Astrocyte of the cerebellum (primary cell): ENCODE data around the gene HSPA1L.
"Not testable (repeated sequence)": the region's sequence is repeated elsewhere in the genome, so short reads cannot be mapped to it uniquely, and the experiment has no call there.

Experiments used
- DNase-seq: peaks from one replicate; pipeline ENCODE4 v3.0.0-alpha.2; 2011; ENCODE audit warnings: low read depth
- H3K4me3 ChIP-seq: 2 replicates; pipeline ENCODE4 v1.5.1; 2011; ENCODE audit warnings: mild to moderate bottlenecking, low read depth, low read length, moderate library complexity
- in situ Hi-C: cut with HindIII; loops from 2 replicates; pipeline ENCODE4 v1.10.0; 2017; ENCODE audit warnings: low sequenced_read_pairs
- TF ChIP-seq, protein P1 (sequence below): IDR thresholded peaks from 2 replicates; pipeline ENCODE4 v1.5.1; 2012; ENCODE audit warnings: low read length, low read depth, moderate library complexity, mild to moderate bottlenecking; ENCODE audit errors: missing control alignments

HSPA1L gene

DNA sequence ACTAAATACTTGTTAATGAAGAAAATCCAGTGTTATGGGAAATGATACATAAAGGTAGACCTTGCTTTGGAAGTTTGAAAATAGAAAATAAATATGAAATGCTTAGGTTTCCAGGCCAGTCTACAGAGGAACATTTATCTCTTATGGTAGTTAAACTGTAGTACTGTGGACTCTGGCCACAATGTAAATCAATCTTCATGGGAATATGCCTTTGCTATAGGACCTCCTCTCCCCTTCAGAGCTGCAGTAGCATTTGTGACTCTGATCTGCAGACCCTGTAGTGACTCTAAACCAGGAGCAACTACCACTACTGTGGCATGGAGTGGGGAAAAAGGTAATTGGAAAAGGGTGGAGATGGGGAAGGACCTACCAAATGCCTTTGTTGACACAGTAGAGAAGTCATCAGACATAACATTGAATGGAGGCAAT, 4.8 kb upstream of the HSPA1L start:
- H3K4me3 ChIP-seq, result no peak overlapping the region
- no peak for DNase-seq
- TF ChIP-seq, protein P1, sequence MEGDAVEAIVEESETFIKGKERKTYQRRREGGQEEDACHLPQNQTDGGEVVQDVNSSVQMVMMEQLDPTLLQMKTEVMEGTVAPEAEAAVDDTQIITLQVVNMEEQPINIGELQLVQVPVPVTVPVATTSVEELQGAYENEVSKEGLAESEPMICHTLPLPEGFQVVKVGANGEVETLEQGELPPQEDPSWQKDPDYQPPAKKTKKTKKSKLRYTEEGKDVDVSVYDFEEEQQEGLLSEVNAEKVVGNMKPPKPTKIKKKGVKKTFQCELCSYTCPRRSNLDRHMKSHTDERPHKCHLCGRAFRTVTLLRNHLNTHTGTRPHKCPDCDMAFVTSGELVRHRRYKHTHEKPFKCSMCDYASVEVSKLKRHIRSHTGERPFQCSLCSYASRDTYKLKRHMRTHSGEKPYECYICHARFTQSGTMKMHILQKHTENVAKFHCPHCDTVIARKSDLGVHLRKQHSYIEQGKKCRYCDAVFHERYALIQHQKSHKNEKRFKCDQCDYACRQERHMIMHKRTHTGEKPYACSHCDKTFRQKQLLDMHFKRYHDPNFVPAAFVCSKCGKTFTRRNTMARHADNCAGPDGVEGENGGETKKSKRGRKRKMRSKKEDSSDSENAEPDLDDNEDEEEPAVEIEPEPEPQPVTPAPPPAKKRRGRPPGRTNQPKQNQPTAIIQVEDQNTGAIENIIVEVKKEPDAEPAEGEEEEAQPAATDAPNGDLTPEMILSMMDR, result no peak
- in situ Hi-C loops, result no loop called here

DNA sequence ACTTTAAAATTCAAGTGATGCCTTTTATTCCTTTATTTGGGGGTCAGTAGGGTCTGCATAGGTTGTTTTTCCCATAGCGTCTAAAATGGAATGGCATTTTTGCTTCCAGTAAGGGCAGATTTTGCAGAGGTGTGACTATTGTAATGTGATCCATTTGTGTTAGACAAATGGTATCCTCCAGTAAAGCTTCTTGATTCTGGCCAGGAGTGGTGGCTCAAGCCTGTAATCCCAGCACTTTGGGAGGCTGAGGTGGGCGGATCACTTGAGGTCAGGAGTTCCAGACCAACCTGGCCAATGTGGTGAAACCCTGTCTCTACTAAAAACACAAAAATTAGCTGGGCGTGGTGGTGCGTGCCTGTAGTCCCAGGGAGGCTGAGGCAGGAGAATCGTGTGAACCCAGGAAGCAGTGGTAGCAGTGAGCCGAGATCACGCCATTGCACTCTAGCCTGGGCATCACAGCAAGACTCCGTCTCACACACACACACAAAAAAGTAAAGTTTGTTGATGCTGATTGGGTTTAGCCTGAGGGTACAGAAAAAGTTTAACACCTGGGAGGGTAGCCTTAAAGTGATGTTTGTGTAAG, 2.9 kb upstream of the HSPA1L start:
- H3K4me3 ChIP-seq, result peak overlapping the region; percentile 40
- DNase-seq, in situ Hi-C loops: not testable (repeated sequence)

DNA sequence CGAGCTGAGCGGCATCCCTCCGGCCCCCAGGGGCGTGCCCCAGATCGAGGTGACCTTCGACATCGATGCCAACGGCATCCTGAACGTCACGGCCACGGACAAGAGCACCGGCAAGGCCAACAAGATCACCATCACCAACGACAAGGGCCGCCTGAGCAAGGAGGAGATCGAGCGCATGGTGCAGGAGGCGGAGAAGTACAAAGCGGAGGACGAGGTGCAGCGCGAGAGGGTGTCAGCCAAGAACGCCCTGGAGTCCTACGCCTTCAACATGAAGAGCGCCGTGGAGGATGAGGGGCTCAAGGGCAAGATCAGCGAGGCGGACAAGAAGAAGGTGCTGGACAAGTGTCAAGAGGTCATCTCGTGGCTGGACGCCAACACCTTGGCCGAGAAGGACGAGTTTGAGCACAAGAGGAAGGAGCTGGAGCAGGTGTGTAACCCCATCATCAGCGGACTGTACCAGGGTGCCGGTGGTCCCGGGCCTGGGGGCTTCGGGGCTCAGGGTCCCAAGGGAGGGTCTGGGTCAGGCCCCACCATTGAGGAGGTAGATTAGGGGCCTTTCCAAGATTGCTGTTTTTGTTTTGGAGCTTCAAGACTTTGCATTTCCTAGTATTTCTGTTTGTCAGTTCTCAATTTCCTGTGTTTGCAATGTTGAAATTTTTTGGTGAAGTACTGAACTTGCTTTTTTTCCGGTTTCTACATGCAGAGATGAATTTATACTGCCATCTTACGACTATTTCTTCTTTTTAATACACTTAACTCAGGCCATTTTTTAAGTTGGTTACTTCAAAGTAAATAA, 2.2 kb upstream of the HSPA1L start:
- in situ Hi-C loops, DNase-seq: not testable (repeated sequence)
- peak overlapping the region; percentile 40 for H3K4me3 ChIP-seq

DNA sequence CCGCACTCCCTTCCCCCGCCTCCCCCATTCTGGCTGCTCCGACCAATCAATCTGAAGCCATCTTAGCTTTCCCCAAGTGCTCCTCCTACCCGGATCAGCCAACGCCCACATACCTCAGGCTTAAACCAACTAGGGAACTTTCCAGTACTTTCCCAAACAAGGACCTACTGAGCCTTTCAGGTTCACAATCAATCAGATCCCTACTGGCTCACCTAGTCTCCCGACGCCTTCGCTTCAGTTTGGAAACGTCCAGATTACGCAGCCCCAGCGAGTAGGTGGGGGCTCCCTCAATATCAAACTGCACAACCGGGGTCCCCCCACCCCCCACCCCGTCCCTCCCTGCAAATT, 432 bp downstream of the HSPA1L start:
- H3K4me3 ChIP-seq, result peak overlapping the region; percentile 59
- TF ChIP-seq, protein P1, result no peak
- in situ Hi-C loops, result no loop called here
- DNase-seq, result peak; percentile 96

DNA sequence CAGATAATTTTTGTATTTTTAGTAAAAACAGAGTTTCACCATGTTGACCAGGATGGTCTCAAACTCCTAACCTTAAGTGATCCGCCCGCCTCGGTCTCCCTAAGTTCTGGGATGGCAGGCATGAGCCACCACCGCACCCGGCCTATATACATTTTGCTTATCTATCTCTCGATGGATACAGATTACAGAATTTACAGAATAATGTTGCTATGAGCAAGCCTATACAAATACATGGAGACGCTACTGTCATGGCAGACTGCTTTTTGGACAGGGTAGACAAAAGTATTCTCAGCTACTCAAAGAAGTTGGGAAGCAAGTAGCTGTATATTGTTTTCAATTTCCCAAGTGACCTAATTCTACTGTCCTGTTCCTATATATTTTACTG, 1.6 kb downstream of the HSPA1L start:
- in situ Hi-C loops, result no loop called here
- TF ChIP-seq, protein P1, result no peak
- no peak for DNase-seq
- H3K4me3 ChIP-seq, result no peak overlapping the region

DNA sequence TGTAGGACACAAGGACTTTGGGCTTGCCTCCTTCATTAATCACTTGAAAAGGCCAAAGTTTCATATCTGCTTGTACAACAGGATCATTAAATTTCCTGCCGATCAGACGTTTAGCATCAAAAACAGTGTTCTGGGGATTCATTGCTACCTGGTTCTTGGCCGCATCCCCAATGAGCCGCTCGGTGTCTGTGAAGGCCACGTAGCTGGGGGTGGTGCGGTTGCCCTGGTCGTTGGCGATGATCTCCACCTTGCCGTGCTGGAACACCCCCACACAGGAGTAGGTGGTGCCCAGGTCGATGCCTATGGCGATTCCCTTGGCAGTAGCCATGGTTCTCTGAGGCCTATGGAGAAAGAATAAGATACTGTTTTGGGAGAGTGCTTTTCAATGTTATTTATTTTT, 3.4 kb downstream of the HSPA1L start:
- DNase-seq, result no peak
- TF ChIP-seq, protein P1, result no peak
- in situ Hi-C loops, result no loop called here
- H3K4me3 ChIP-seq, result no peak overlapping the region

DNA sequence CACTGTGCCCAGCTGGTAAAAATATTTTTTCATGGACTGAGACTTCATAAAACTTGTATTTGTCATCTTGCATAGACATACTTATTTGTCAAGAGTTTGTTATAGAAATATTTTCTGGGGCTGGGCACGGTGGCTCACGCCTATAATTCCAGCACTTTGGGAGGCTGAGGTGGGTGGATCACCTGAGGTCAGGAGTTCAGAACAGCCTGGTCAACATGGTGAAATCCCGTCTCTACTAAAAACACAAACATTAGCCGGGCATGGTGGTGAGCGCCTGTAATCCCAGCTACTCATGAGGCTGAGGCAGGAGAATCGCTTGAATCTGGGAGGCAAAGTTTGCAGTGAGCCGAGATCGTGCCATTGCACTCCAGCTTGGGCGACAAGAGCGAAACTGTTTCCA, 6.5 kb downstream of the HSPA1L start:
- in situ Hi-C loops, DNase-seq, H3K4me3 ChIP-seq: not testable (repeated sequence)

DNA sequence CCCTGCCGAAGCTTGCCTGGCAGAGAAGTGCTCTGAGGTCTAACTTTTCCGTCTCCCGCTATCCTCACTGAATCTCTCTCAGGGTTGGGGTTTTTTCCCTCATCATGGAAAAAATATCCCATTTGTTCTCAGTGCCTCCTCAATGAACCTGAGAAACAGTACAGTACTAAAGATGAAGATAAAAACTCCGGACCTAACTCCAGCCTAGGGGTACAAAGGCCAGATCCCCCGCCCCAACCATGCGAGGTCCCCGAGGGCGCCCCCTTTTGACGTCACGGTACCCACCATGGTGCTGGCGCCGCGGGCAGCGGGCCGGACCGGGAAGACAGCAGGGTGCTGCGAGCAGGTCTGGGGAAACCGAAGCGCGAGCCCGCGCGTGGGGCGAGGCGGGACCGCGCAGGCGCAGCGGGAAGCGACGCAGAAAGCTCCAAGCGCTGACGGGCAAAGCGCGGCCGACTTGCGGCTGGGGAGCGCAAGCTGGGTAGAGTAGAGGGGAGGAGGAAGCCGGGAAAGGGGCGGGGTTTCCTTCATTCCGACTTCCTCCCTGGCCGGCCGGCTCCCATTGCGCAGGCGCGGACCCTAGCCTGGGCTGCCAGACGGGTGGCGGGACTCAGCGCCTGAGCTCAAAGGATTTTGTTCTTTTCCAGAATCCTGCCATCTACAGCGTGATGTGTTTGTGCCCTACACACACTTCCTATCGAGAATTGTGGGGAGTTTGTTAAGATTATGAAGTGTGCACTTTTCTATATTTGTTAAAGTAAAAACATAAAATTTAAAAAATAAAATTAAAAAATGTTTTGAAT, 8.4 kb downstream of the HSPA1L start, which contains the start of gene LSM2:
Gene LSM2 (minus strand): TSS at position 497 of the 803 bp plus-strand sequence. CDS start 209 bp downstream, at position 288.
- peak; percentile 91 for DNase-seq
- peak within 1 kb of the TSS; percentile 89 for H3K4me3 ChIP-seq
- TF ChIP-seq, protein P1, result peak; percentile 21
- in situ Hi-C loops, result no loop called here
